ENCODE measurements around the gene NTNG1.

DNA sequence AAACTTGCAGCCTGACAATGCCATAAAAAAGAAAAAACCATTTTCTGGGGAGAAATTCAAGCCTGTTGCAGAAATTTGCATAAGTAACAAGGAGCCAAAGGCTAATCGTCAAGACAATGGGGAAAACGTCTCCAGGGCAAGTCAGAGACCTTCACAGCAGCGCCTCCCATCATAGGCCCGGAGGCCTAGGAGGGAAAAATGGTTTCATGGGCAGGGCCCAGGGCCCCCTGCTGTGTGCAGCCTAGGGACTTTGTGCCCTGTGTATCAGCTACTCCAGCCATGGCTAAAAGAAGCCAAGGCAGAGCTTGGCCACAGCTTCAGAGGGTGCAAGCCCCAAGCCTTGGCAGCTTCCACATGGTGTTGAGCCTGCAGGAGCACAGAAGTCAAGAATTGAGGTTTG is 369.5 kb downstream of the NTNG1 start:
- TF ChIP-seq, protein P1, sequence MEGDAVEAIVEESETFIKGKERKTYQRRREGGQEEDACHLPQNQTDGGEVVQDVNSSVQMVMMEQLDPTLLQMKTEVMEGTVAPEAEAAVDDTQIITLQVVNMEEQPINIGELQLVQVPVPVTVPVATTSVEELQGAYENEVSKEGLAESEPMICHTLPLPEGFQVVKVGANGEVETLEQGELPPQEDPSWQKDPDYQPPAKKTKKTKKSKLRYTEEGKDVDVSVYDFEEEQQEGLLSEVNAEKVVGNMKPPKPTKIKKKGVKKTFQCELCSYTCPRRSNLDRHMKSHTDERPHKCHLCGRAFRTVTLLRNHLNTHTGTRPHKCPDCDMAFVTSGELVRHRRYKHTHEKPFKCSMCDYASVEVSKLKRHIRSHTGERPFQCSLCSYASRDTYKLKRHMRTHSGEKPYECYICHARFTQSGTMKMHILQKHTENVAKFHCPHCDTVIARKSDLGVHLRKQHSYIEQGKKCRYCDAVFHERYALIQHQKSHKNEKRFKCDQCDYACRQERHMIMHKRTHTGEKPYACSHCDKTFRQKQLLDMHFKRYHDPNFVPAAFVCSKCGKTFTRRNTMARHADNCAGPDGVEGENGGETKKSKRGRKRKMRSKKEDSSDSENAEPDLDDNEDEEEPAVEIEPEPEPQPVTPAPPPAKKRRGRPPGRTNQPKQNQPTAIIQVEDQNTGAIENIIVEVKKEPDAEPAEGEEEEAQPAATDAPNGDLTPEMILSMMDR (IDR thresholded peaks at IDR 0.05) = no peak
- no peak for TF ChIP-seq POLR2AphosphoS5 (IDR thresholded peaks at IDR 0.05)
- no peak for TF ChIP-seq POLR2A (IDR thresholded peaks at IDR 0.05; ENCODE audit: low read depth)
- TF ChIP-seq EP300 (IDR thresholded peaks at IDR 0.05) = no peak

Measured in esophagus muscularis mucosa (tissue), 4 donors.